Activated CD4-positive, alpha-beta T cell treated with anti-CD3 and anti-CD28 coated beads, Interleukin-2, Interleukin-4, amounts not matched to agents 100 ng/mL and 50 ng/mL, durations not matched to agents 16 hours and 8 hours (primary cell): ENCODE measurements around the gene GRID1.
A peak's percentile ranks its signal among the peaks of the same experiment; 100 is the strongest.

Experiments
- DNase-seq: peaks from one replicate; pipeline ENCODE4 v3.0.0-alpha.2; 2020; ENCODE audit warnings: low spot score

The GRID1 gene

GRCh38 chr10:85696893-85697292, 669.7 kb downstream of the GRID1 start:
- DNase-seq, result no peak

DNA sequence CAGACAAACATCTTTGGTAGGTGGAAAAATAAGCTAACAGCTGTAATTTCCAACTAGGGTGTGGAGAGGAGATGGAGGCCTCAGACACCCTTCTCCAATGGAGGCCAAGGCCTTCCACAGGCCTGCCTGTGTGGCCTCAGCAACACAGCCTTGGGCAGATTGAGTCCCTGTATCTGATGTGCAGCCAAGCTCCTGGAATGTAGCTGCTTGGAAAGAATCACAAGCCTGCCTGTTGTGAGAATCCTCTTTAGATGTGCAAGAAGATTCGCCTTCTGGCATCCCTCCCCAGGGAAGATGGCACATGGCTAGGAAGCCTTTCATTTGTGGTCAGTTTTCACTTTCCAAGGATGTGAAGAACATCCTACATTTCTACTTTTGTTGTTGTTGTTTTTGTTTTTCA, 684.0 kb downstream of the GRID1 start:
- no peak for DNase-seq

- DNase-seq, result no peak
These were observed 686.9 kb downstream of the GRID1 start for GRCh38 chr10:85679710-85680109.

GRCh38 chr10:85679061-85679460, 687.5 kb downstream of the GRID1 start:
- no peak for DNase-seq

DNA sequence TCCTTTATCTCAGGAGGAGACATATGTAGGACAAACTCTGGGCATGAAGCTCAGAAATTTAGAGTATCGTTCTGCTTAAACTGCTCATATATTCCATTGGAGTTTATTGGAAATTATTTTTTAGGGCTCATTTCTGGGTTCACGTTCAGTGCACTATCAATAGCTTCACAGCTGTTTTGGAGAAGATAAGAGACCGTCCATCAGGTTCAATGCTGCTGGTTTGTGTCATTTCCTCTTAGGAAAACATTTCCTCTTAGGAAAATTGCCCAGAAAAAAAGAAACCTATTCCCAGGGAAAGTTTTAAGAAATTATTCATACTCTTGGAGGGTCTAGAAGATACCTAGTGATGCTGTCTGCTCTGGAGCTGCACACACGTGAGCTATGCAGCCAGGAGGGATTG, 691.7 kb downstream of the GRID1 start:
- no peak for DNase-seq

DNA sequence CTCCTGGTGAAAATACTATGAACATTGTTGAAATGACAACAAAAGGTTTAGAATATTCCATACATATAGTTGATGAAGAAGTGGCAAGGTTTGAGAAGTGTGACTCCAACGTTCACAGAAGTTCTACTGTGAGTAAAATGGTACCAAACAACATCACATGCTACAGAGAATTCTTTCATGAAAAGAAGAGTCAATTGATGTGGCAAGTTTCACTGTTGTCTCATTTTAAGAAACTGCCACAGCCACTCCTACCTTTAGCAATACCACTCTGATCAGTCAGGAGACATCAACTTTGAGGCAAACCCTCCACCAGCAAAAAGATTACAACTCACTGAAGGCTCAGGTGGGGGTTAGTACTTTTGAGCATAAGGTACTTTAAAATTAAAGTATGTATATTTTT, 693.3 kb downstream of the GRID1 start:
- DNase-seq, result peak; percentile 72

DNA sequence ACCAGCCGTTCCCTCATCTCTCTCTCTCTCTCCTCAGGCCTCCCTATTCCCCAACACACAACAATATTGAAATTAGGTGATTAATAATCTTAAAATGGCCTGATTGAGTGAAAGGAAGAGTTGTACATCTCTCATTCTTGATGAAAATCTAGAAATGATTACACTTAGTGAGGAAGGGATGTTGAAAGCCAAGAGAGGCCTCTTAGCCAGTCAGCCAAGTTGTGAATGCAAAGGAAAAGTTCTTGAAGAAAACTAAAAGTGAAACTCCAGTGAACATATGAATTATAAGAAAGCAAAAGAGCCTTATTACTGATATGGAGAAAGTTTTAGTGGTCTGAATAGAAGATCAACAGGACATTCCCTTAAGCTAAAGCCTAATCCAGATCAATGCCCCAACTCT, 695.1 kb downstream of the GRID1 start:
- DNase-seq, result peak; percentile 70

- no peak for DNase-seq
These were observed 698.1 kb downstream of the GRID1 start for GRCh38 chr10:85668522-85668921.

GRCh38 chr10:85667638-85668233, 698.9 kb downstream of the GRID1 start:
- no peak for DNase-seq

- no peak for DNase-seq
These were observed 699.6 kb downstream of the GRID1 start for GRCh38 chr10:85666987-85667386.

DNA sequence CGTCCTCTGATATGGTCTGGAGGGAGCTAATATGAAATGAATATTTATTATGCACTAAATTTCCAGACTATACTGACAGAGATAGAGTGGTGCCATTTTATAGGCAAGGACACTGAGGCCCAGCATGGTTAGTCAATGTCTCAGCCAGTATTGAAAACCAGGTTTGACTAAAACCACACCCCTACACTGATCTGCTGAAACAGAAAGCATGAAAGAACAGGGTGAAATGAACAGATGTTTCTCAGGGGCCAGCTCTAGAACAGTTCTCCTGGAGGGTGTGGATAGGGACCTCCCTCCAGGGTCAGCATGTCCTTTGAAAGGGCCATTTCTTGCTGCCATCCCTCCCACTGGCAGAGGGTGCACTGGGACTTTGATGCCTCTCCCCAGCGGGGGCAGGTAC, 700.5 kb downstream of the GRID1 start:
- DNase-seq, result peak; percentile 13

DNA sequence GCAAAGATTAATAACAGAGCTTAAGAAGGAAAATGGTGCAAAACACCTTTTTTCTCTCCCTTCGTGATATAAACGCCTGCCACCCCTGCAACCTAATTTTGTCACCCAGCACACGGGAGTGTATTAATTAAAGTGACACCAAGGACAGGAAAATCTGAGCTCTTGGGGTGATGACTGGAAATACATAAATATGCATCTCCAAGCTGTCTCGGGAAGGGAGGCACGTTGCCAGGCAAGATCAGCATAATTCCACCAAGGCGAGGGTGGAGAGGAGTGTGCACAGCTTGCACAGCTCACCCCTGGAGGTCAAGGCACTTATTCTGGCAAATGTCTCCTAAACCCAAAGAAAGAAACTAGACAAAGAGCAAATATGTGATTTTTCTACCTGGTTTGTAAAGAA, 700.9 kb downstream of the GRID1 start:
- DNase-seq, result no peak

- no peak for DNase-seq
These were observed 701.5 kb downstream of the GRID1 start for GRCh38 chr10:85665078-85665477.

GRCh38 chr10:85661123-85661522, 705.5 kb downstream of the GRID1 start:
- no peak for DNase-seq

GRCh38 chr10:85659331-85659730, 707.3 kb downstream of the GRID1 start:
- DNase-seq, result no peak

DNA sequence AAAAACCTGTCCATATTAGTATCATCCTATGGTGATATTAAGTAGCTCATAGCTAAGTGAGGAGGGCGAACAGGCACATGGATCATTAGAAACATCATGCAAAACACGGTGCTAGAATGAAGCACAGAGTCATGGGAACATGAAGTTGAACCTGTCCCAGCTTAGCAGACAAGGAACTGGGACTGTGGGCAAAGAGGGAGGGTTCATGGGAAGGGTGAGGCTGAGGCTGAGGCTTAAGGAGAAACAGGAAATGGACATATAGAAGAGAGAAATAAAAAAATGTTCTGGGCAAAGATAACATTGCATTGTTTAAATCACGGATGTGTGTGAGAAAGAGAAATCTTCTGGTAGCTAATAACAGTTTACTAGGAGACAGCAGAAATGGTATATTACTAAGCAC, 708.1 kb downstream of the GRID1 start:
- DNase-seq, result no peak

GRCh38 chr10:85657476-85658113, 709.0 kb downstream of the GRID1 start:
- DNase-seq, result no peak

GRCh38 chr10:85655411-85655810, 711.2 kb downstream of the GRID1 start:
- no peak for DNase-seq

DNA sequence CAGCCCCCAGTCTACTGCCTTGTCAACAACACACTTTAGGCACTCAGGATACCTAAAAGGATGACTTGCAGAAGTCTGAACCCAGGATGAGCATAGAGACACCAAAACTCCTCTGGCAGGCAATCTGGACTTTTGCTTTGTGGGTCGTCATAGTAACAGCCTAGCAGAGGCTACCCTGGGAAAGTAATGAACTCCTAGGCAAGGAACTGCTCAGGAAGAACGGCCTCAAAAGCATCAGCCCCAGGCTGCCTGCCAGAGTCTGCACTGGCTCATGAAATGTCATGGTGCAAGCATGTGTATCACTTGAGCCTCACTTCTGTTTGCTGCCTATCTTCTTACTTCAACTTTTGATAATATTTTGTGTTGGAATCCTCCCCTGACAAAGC, 715.1 kb downstream of the GRID1 start:
- DNase-seq, result no peak

- DNase-seq, result no peak
These were observed 715.7 kb downstream of the GRID1 start for GRCh38 chr10:85650791-85651496.

DNA sequence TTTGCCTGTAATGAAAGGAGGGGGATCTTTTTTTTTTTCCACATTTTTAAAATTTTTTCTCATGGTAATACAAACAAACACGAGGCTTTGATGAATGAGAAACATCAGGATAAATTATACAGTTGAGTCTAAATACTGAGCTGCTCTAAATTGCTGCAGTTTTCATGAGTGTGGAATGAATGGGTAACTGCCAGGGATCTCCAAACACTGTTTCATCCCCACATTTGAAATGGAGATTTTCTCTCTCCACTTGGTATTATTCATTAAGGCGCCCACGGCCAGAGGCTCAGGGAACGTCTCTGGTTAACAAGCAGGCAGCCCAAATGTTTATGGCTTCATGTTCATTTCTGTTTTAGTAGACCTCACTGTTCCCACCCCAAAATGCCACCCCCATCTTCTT, 717.1 kb downstream of the GRID1 start:
- DNase-seq, result no peak

- no peak for DNase-seq
These were observed 718.3 kb downstream of the GRID1 start for GRCh38 chr10:85648279-85648754.

- no peak for DNase-seq
These were observed 718.9 kb downstream of the GRID1 start for GRCh38 chr10:85647741-85648140.
